Stimulated activated CD8-positive, alpha-beta memory T cell treated with anti-CD3 and anti-CD28 coated beads, Interleukin-4, amount 100 ng/mL, for 48 hours (primary cell): ENCODE results near the gene NMT1.
A peak's percentile ranks its signal among the peaks of the same experiment; 100 is the strongest.
"Not testable (repeated sequence)": the region's sequence is repeated elsewhere in the genome, so short reads cannot be mapped to it uniquely, and the experiment has no call there.

Experiments used
- DNase-seq: peaks from one replicate; pipeline ENCODE4 v3.0.0-alpha.2; 2020

Gene NMT1

DNA sequence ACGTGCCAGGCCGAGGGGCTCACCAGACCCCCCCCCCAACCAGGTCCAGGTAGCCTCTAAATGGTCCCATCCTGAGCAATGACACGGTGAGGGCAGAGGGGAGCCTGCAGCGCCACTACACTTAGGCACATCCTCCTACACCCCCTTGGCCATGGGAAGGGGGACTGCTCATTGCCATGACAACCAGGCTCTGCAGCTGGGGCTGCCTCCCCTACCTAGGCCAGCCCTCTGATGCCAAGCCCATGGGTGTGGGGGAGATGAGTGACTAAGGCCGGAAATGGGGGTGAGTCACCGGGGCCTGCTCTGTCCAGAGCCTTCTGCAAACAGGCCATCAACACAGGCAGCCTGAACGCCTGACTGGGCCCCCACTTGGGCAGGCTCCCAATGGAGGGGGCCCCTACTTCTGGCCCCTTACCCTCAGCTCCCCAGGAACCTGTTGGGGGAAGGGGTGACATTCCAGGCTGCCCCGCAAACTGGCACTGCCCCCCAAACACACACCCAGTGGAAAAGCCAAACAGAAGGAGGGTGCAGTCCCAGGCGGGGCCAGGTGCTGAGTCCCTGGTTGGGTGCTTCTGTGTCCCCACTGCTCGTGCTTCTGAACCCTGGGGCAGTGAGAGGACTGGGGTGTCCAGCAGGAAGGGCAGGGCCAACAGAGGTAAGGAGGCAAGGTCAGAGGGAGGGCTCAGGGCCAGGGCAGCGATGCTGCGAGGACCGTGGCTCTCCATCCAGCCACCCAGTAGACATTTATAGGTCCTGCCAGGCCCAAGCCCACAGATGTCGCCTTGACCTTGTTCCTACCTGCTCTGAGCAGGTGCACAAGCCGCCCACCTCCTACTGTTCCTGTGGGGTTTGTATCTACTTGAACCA is 63.0 kb downstream of the NMT1 start:
- peak; percentile 49 for DNase-seq

DNA sequence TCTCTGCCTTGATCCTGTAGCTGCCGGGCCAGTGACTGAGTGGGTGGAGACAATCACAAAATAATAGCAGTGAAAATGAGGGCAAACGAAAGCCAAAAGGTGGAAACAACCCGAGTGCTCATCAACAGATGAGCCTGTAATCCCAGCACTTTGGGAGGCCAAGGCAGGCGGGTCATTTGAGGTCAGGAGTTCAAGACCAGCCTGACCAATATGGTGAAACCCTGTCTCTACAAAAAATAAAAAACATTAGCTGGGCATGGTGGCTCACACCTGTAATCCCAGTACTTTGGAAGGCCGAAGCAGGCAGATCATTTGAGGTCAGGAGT is 63.6 kb downstream of the NMT1 start:
- DNase-seq, result not testable (repeated sequence)

DNA sequence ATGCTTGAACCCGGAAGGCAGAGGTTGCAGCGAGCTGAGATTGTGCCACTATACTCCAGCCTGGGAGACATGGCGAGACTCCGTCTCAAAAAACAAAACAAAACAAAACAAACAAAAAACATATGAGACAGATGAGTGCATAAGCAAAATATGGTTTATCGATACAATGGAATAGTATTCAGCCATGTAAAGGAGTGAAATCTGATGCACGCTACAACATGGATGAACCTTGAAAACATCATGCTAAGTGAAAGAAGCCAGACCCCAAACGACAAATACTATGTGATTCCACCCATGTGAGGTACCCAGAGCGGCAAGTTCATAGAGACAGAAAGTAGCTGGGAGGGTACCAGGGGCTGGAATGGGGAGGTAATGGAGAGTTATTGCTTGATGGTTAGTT is 64.4 kb downstream of the NMT1 start:
- no peak for DNase-seq

DNA sequence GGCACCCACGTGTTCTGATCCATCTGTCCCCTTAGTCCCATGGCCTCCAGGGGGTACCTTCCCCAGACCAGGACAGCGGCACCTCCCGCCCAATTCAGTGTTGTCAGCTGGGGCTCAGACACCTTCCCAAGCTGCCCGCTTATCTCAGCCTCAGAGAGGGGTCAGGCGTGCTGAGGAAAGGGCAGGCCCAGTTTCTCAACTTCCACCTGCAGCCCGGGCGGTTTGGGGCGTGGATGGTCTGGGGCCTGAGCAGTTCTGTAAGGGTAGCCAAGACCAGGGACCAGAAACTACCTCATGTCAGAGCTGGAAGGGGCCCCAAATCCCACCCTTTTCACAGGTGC is 66.1 kb downstream of the NMT1 start:
- no peak for DNase-seq

DNA sequence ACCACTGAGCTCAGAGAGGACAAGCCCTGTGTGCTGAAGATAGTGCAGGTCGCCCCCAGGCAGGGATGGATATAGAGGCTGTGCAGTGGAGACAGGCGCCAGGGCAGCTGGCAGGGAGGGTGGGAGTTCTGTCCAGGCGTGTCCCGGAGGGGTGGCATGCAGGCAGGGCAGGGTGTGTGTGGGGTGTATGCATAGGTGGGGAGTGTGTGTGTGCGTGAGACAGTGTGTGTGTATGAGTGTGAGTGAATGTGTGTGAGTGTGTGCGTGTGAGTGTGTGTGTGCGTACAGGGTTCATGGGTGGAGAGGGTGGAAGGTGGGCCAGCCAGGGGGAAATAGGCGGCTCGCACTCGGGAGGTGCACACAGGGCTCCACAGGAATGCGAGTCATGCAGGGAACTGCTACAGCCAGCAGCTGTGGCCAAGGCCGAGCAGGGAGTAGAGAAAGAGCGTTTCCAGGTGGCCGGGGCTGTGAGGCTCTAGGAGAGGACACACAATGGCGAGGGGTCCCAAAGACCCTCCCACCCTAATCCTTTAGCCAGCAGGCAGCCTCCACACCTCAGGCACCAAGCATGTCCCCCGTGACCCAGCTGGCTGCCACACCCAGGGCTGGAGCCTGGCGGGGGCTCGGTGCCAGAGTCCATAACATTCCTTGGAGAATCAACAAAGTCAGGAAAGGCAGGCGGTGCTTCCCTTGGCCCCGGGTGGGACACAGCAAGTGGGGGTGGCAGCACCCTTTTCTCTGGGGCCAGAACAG is 66.6 kb downstream of the NMT1 start:
- DNase-seq, result no peak

DNA sequence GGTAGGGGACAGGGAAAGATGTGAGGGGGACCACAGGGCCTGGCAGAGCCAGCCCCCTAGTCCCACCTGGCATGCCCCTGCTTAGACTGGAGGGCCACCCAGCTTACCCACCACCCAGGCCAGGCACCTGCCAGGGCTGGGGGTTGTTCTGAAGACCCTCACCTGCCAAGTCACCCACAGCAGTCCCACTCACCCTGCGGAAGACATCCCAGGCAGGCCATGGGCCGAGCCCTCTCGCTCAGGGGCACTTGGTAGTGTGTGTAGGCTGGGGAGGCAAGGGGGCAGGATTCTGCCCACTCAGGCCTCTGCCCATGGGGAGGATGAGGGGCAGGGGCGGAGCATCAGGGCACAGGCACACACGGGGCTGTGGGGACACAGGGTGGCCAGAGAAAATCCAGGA is 67.2 kb downstream of the NMT1 start:
- DNase-seq, result no peak

DNA sequence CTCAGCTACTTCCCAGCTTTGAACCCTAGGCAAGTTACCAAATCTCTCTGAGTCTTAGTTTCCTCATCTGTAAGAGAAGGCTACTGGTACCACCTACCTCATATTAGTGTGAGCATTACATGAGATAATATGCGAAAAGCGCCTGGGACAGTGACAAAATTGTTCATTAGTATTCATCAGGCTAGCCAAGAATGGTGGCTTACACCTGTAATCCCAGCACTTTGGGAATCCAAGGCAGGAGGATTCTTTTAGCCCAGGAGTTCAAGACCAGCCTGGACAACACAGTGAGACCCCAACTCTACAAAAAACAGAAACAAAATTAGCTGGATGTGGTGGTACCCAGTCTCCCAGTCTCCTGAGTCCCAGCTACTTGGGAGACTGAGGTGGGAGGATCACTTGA is 67.9 kb downstream of the NMT1 start:
- no peak for DNase-seq

DNA sequence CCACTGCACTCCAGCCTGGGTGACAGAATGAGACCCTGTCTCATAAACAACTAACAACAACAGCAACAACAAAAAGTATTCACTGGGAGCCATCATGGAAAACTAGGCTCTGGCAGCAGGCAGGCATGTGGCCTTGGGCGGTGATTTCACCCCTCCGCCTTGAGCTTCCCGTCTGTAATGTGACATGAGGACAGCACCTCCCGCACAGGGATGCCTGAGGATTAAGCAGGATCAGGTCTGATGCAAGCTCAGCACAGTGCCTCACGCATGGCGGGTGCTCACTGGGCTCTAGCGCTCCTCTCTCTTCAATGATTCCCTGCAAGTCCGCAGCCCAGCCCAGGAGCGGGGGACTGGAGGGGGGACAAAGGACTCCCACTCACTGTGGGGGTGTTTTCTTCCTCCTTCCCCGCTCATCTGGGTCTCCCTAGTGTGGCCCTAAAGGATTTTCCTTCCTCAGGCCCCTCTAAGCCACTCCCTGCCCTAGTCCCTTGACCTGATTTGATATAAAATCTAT is 68.4 kb downstream of the NMT1 start:
- DNase-seq, result no peak

DNA sequence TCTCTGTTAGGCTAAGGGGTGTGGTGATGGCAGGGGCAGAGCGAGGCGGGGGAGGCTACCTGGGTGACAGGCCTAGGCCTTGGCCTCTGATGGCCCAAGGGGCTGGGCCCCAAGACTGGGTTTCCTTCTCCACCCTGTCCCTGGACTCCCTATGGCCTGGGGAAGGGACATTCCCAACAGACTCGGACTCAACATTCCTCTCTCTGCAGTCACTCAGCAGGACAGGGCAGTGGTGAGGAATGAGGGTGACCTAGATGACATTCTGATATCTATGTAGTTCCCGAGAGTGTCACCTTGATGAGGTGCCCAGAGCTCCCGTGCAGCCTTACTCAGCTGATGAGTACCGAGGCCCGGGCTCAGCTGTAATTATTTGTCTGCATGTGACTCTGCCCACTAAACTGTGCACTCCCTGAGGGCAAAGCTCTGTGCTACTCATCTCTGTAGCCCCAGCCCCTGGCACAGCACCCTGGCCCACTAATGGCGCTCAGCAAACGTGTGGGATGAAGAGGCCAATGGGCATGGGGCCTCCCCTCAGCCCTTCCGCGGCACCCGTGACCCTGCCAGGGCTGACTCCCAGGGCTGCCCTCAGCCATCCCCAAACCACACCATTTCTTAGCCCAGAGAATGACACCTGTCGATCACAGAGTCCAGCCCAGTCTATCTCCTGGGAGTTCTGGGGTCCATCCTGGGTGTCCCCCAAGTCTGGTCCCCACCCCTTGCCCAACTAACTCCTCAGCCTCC is 69.0 kb downstream of the NMT1 start:
- no peak for DNase-seq

DNA sequence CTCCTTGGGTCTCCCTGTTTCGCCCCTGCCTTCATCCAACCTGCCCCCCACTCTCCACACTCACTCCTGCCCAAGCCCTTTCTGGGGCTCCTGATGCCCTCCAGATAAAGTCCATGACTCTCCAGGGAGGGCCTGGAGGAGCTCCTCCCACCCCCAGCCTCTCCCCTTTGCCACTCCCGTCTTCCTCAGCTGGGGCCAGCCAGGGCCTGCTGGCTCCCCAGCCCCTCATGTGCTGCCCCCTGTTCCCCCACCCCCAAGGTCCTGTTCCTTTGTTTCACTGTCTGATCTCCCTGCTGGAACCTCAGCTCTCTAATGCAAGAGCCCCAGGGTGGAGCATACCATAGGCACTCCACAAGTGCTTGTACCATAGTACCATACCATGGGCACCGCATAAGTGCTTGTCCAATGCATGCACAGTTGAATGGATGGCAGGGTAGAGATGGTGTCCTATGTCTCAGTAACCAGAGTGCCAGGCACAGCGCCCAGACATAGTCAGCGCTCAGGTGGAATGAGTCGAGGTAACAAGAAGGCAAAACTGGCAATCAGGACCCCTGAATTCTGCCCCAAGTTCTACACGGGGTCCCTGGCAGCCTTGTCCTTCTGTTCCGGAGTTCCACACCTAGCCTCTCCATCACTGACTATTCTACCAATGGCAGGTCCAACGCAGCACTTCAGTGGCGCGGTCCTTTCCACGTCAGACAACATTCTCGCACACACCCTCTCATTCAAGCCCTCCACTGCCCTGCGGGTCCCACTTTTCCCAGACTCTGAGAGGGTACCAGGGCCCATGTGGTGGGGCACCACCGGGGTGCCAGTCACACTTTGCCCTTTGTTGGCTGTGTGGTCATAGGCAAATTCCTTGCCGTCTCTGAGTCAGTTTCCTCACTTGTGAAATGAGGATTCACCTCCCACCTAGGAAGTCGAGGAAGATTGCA is 69.8 kb downstream of the NMT1 start:
- DNase-seq, result no peak

DNA sequence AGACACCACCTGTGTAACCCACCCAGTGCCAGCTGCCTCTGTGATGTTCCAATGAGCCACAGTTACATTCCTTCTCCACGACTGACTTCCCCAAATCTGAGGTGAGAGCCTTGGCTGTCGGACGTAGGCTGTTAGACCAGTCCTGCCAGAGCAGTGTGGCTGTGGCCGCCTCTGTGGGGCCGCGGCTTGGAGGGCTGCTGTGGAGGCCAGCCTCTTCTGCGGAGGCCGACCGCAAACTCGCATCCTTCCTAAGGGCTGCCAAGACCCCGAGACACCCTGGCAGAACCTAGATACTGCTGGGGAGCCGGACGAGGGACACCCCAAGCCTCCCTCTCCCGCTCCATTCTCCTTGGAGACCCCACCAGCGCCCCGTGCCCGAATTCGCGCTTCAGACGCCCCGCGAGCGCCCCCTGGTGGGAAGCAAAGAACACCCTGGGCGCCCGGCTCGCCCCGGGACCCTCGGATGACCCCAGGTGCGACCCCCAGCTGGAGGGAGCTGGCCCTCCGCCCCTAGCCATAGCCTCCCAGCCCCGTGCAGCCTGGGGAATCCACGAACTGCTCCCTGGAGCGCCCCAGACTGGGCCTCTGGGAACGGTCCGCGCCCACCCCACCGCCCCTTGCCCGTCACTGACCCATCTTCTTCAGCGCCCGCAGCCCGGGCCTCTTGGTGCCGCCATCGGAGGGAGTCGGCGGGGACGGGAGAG is 70.7 kb downstream of the NMT1 start:
- peak; percentile 80 for DNase-seq

DNA sequence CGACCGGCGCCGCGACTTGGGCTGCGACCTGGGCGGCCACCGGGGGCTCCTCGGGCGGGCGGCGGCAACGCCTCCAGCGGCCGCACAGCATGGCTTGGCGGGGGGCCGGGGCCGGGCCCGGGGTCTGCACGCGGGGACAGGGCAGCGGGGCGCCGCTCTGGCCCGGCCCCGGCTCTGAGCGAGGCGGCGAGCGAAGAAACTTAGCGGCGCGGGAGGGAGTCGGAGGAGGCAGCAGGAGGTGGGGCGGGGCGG is 71.1 kb downstream of the NMT1 start, which contains the start of gene PLCD3:
TSS of gene PLCD3 (minus strand) at position 196 of the 252 bp plus-strand sequence. CDS start at position 91, 105 bp downstream.
- no peak for DNase-seq

DNA sequence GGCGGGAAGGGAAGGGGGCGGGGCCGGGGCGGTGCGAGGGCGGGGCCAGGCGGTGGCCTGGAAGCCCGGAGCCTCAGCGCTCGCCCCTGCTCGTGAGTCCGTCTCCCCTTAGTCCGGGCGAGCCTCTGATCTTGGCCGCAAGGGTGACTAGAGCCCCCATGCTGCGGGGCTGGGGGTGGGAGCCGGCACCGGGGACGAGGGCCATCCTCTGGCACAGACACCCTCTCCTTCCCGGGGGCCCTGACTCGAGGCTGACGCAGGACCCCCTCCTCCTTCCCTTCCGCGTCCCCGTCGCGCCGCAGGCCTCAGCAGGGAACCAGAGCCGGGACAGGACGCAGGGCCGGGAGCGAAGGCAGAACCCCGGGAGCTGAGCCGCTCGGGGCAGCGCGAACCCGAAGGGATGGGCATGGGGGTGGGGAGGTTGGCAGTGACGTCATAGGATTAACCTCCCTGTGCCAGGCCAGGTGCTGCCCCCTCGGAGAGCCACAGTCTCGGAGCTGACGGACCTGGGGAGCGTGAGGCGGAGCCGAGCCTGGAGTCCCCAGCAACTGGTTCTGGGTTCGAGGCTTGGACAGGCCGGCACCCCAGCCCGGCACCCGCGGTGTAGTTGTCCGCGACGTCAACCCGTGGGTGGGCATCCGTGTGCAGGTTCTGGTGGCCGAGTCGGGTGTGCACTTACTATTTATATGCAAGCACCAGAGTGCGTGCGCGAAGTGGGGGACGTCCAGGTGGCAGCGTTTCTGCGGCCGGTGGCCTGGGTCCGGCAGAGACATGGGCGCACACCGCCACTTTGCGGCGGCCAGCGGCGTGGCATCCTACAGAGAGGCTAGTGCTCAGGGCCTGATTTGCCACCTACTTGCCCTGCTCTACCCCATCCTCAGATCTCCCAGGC is 71.7 kb downstream of the NMT1 start:
- DNase-seq, result peak; percentile 79

DNA sequence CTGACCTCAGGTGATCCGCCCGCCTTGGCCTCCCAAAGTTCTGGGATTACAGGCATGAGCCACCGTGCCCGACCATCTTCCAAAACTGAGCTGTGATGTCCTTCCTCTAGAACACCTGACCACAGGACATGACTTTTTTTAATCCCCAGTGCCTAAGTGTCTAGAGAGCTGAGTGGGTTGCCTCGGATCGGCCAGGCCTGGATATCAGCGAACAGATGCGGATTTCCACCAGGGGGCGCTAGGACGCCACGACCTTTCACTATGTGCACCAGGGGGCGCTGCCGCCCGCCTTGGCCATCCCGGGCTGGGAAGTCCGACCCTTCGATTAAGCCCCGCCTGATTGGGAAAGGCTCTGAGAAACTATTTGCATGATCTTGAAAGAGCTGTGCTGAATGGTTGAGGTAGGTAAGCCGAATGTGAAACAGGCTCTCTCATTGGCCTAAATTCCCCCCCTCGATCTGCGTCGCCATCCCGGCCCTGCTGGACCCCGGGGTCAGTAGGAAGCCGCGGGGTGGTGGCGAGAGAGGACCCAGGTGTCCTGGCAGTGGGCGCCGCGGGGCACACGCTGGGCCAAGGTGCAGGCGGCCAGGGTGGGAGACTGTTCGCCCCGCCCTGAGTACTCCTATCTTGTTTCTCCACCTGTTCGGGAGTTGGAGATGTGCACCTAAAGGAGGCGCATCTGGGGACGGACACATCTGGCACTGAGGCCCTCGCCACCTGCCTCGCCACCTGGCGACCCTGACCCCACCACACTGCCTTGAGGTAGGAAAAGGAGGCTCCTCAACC is 74.3 kb downstream of the NMT1 start, which contains the start of gene ACBD4:
TSS of gene ACBD4 (plus strand) at position 496 of the 786 bp plus-strand sequence. CDS start 458 bp downstream, outside the sequence.
- DNase-seq, result peak; percentile 99

DNA sequence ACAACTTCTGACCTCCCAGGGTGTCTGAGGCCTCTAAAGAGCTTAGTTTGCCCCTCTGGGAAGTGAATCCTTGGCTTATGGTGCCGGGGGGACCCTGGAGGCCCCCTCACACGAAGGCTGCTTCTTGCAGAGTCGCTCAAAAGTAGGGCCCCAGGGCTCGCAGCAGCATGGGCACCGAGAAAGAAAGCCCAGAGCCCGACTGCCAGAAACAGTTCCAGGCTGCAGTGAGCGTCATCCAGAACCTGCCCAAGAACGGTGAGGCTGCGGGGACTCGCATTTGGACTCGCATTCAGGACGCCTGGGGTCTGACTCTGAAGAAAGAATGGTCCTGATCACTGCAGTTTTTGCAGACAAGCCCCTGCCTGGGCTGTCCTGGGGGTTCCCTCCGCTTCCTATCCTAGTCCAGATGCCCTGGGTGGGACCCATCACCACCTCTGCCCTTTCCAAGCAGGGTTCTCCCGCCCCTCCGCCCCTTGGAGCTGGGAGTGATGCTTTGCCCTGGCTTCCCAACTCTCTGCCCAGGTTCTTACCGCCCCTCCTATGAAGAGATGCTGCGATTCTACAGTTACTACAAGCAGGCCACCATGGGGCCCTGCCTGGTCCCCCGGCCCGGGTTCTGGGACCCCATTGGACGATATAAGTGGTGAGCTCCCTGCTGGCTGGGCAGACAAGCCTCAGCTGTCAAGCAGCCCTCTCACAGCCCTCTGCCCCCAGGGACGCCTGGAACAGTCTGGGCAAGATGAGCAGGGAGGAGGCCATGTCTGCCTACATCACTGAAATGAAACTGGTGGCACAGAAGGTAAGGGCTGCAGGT is 75.1 kb downstream of the NMT1 start:
- no peak for DNase-seq

DNA sequence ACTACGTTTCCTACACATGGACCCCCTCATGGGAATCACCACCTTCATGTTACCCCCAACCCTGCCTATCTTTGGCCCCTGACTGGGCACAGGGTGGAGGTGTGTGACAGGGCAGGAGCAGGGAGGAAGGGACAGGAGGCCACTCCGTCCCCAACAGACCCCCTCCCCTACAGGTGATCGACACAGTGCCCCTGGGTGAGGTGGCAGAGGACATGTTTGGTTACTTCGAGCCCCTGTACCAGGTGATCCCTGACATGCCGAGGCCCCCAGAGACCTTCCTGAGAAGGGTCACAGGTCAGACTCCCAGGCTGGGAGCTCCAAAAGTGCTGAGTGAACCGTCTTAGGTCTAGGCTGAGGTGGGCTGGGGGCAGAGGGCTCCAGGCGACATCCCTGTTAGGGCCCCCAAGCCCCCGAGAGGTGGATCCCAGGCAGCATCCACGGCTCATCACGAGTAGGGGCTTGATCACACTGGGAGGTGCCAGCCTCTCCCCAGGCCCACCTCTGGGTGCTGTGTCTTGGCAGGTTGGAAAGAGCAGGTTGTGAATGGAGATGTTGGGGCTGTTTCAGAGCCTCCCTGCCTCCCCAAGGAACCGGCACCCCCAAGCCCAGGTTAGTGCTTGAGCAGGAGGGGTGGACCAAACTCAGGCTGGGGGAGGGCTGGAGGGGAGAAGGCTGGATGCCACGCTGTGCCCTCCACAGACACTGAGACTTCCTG is 75.9 kb downstream of the NMT1 start:
- DNase-seq, result no peak

DNA sequence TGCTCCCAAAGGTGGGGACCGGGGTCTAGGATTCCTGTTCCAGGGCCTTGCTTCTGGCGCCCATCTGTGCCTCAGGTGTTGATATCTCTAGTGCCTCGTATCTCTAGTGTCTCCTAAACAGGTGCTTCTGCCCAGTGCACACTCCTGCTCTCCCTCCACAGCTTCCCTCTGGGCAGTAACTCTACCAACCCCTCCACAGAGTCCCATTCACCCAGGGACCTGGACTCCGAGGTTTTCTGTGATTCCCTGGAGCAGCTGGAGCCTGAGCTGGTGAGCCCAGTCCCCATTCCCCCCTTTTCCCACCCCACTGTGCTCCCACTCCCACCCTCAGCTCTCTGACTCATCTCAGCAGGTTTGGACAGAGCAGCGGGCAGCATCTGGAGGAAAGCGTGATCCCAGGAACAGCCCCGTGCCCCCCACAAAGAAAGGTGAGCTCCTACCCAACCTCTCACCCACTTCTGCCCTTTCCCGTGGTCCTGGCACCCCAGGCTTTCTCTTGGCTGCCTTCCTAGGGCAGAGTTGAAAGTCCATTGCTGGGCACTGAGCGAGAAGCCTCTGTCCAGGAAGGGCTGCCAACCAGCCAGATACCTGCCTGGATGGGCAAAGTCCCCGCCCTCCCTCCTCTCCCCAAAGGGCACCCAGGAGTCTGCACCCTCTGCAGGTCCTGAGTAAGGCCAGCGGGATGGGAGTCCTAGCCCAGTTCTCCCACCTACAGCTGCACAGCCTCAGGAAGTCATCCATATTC is 76.6 kb downstream of the NMT1 start:
- DNase-seq, result no peak
